Nephron (organoid): Measurements from ENCODE around the gene GAS7.
"Not testable (repeated sequence)": the region's sequence is repeated elsewhere in the genome, so short reads cannot be mapped to it uniquely, and the experiment has no call there.

Experiments used
- H3K27ac Mint-ChIP-seq, 3 experiments: 2 replicates each; pipeline ENCODE4 v1.8.0; 2020; ENCODE audit warnings: mixed read lengths in 3 of 3, mild to moderate bottlenecking in 2 of 3, moderate library complexity in 1 of 3
- H3K27me3 Mint-ChIP-seq: 2 replicates; pipeline ENCODE4 v1.8.0; 2021; ENCODE audit warnings: low read depth, mild to moderate bottlenecking, moderate library complexity, mixed read lengths
- H3K36me3 Mint-ChIP-seq: 2 replicates; pipeline ENCODE4 v1.8.0; 2020; ENCODE audit warnings: low read depth, mixed read lengths
- H3K4me1 Mint-ChIP-seq: 2 replicates; pipeline ENCODE4 v1.8.0; 2020; ENCODE audit warnings: mixed read lengths
- H3K4me3 Mint-ChIP-seq, 3 experiments: 2 replicates each; pipeline ENCODE4 v1.8.0; 2020; ENCODE audit warnings: mild to moderate bottlenecking in 3 of 3, mixed read lengths in 3 of 3, moderate library complexity in 2 of 3
- H3K9me3 Mint-ChIP-seq: 2 replicates; pipeline ENCODE4 v1.8.0; 2020; ENCODE audit warnings: mixed read lengths
- CTCF ChIP-seq, 3 experiments: fragments of 200-600 bp; sonication (generic); IDR thresholded peaks; one replicate each; pipeline ENCODE4 v1.5.0; 2021; ENCODE audit warnings: antibody characterized with exemption in 3 of 3; ENCODE audit not compliant: unreplicated experiment in 3 of 3

GAS7 gene

GRCh38 chr17:10021272-10021984 lies 177.0 kb downstream of the GAS7 start:
- H3K9me3 Mint-ChIP-seq: no peaks in the 10 kb centered on the region

GRCh38 chr17:10019941-10020451 lies 178.4 kb downstream of the GAS7 start:
- H3K4me1 Mint-ChIP-seq: peaks cover 23% of the 10 kb centered on the region
- H3K36me3 Mint-ChIP-seq: no peaks in the 10 kb centered on the region
- peak overlapping the region in 1 of 3 experiments; percentile 18 for H3K4me3 Mint-ChIP-seq
- H3K27ac Mint-ChIP-seq: peak overlapping the region in 2 of 3 experiments; percentile 10 to 76
- H3K9me3 Mint-ChIP-seq: no peaks in the 10 kb centered on the region
- H3K27me3 Mint-ChIP-seq: no peaks in the 10 kb centered on the region
- TF ChIP-seq CTCF (IDR thresholded peaks at IDR 0.05; ENCODE audit: unreplicated experiment in 3 of 3): no peak

More at GRCh38 chr17:10021272-10021984, 177.0 kb downstream of the GAS7 start:
- Mint-ChIP-seq H3K27ac (peak overlapping the region in 1 of 3 experiments; percentile 44), H3K4me3 (no peak overlapping the region), H3K27me3 (peaks cover 9% of the 10 kb centered on the region), H3K36me3 (no peaks in the 10 kb centered on the region), H3K4me1 (peaks cover 29% of the 10 kb centered on the region)
- TF ChIP-seq CTCF (IDR thresholded peaks at IDR 0.05; ENCODE audit: unreplicated experiment in 3 of 3): no peak

- Mint-ChIP-seq H3K27ac (peak overlapping the region in 2 of 3 experiments; percentile 24 to 47), H3K27me3 (no peaks in the 10 kb centered on the region)
These were observed 179.9 kb downstream of the GAS7 start for GRCh38 chr17:10018461-10018891.

GRCh38 chr17:10016958-10017570 lies 181.3 kb downstream of the GAS7 start:
- H3K36me3 Mint-ChIP-seq, H3K27me3 Mint-ChIP-seq, H3K4me3 Mint-ChIP-seq, H3K27ac Mint-ChIP-seq, H3K9me3 Mint-ChIP-seq: not testable (repeated sequence)
- peaks cover 23% of the 10 kb centered on the region for H3K4me1 Mint-ChIP-seq

More at GRCh38 chr17:10018461-10018891, 179.9 kb downstream of the GAS7 start:
- no peaks in the 10 kb centered on the region for H3K36me3 Mint-ChIP-seq
- H3K9me3 Mint-ChIP-seq: no peaks in the 10 kb centered on the region
- no peak overlapping the region for H3K4me3 Mint-ChIP-seq
- peaks cover 23% of the 10 kb centered on the region for H3K4me1 Mint-ChIP-seq
- TF ChIP-seq CTCF (IDR thresholded peaks at IDR 0.05; ENCODE audit: unreplicated experiment in 3 of 3): no peak

- TF ChIP-seq CTCF (IDR thresholded peaks at IDR 0.05; ENCODE audit: unreplicated experiment in 3 of 3): no peak
- Mint-ChIP-seq H3K36me3 (no peaks in the 10 kb centered on the region), H3K27ac (no peak overlapping the region), H3K4me1 (peaks cover 10% of the 10 kb centered on the region), H3K9me3 (no peaks in the 10 kb centered on the region), H3K27me3 (no peaks in the 10 kb centered on the region), H3K4me3 (no peak overlapping the region)
These were observed 184.9 kb downstream of the GAS7 start for GRCh38 chr17:10013365-10014112.

- Mint-ChIP-seq H3K27me3 (no peaks in the 10 kb centered on the region), H3K4me3 (no peak overlapping the region), H3K36me3 (no peaks in the 10 kb centered on the region), H3K9me3 (no peaks in the 10 kb centered on the region), H3K27ac (no peak overlapping the region), H3K4me1 (peaks cover 6% of the 10 kb centered on the region)
- no peak for TF ChIP-seq CTCF (IDR thresholded peaks at IDR 0.05; ENCODE audit: unreplicated experiment in 3 of 3)
These were observed 187.7 kb downstream of the GAS7 start for GRCh38 chr17:10010752-10011151.
